ENCODE data around the gene SRRM2. TPM values are rescaled to one million over a fixed set of nuclear protein-coding genes. Genes with fewer than 3 reads are reported as not detected.
"Not testable (repeated sequence)": the region's sequence is repeated elsewhere in the genome, so short reads cannot be mapped to it uniquely, and the experiment has no call there.

The SRRM2 gene
- total and polyA plus RNA-seq, 8 donors = 142 to 2,165 (median 655) TPM

GRCh38 chr16:2719328-2720063, 32.9 kb upstream of the SRRM2 start:
- Histone ChIP-seq H3K27ac (peak overlapping the region in 3 of 5 donors; percentile 41 to 87 (median 85)), H3K9me3 (no peaks in the 10 kb centered on the region), H3K4me1 (peaks cover 26 to 43% (median 38%) of the 10 kb centered on the region in 4 donors), H3K4me3 (no peak overlapping the region), H3K27me3 (peaks cover 0 to 19% (median 10%) of the 10 kb centered on the region in 3 donors), H3K36me3 (no peaks in the 10 kb centered on the region)
- 40 to 66% (median 51%) methylated on average over 6 to 16 of the region's 16 CpGs for WGBS, 5 donors
- DNase-seq = peak; percentile 55 to 68
- intact Hi-C loops (cut with DNase I; ENCODE audit: low total_unique reads) = no loop called here
- TF ChIP-seq POLR2A (IDR thresholded peaks at IDR 0.05) (no peak), EP300 (IDR thresholded peaks at IDR 0.05) (no peak), POLR2AphosphoS5 (IDR thresholded peaks at IDR 0.05) (peak in 1 of 3 donors; percentile 33), CTCF (IDR thresholded peaks at IDR 0.05) (no peak)

- Histone ChIP-seq H3K36me3 (no peaks in the 10 kb centered on the region), H3K9me3 (no peaks in the 10 kb centered on the region), H3K27me3 (peaks cover 0 to 25% (median 15%) of the 10 kb centered on the region in 3 donors), H3K4me3 (peak within 1 kb of the TSS; percentile 59 to 70 (median 68)), H3K27ac (peak within 1 kb of the TSS; percentile 66 to 92 (median 87)), H3K4me1 (peaks cover 26 to 43% (median 38%) of the 10 kb centered on the region in 4 donors)
- intact Hi-C loops (cut with DNase I; ENCODE audit: low total_unique reads) = no loop called here
- 70 to 82% (median 81%) methylated on average over 16 to 26 of the region's 26 CpGs for WGBS, 5 donors
- no peak for TF ChIP-seq POLR2AphosphoS5 (IDR thresholded peaks at IDR 0.05)
- no peak for TF ChIP-seq POLR2A (IDR thresholded peaks at IDR 0.05)
- no peak for TF ChIP-seq EP300 (IDR thresholded peaks at IDR 0.05)
- TF ChIP-seq CTCF (IDR thresholded peaks at IDR 0.05) = no peak
- DNase-seq = no peak
Observed at GRCh38 chr16:2720064-2720457, 32.4 kb upstream of the SRRM2 start, which contains the start of gene PRSS27. PRSS27 (minus strand) TSS chr16:2720224; CDS start chr16:2720160, 64 bp downstream.

- DNase-seq = peak; percentile 84 to 95
- peaks cover 0 to 22% (median 8%) of the 10 kb centered on the region in 3 donors for H3K27me3 ChIP-seq
- TF ChIP-seq POLR2A (IDR thresholded peaks at IDR 0.05) (no peak), EP300 (IDR thresholded peaks at IDR 0.05) (no peak), POLR2AphosphoS5 (IDR thresholded peaks at IDR 0.05) (peak in 2 of 3 donors; percentile 32 to 76), CTCF (IDR thresholded peaks at IDR 0.05) (peak in 3 of 7 experiments; percentile 76 to 95 (median 87))
- intact Hi-C loops (cut with DNase I; ENCODE audit: low total_unique reads) = no loop called here
- H3K9me3 ChIP-seq = no peaks in the 10 kb centered on the region
- WGBS, 5 donors = 2 to 9% (median 2%) methylated on average over 30 to 97 of the region's 99 CpGs
- no peaks in the 10 kb centered on the region for H3K36me3 ChIP-seq
- H3K4me3 ChIP-seq = peak overlapping the region; percentile 59 to 70 (median 68)
- H3K4me1 ChIP-seq = peaks cover 19 to 34% (median 29%) of the 10 kb centered on the region in 4 donors
- H3K27ac ChIP-seq = peak overlapping the region; percentile 66 to 92 (median 87)
Observed at GRCh38 chr16:2720719-2721633, 31.5 kb upstream of the SRRM2 start.

DNA sequence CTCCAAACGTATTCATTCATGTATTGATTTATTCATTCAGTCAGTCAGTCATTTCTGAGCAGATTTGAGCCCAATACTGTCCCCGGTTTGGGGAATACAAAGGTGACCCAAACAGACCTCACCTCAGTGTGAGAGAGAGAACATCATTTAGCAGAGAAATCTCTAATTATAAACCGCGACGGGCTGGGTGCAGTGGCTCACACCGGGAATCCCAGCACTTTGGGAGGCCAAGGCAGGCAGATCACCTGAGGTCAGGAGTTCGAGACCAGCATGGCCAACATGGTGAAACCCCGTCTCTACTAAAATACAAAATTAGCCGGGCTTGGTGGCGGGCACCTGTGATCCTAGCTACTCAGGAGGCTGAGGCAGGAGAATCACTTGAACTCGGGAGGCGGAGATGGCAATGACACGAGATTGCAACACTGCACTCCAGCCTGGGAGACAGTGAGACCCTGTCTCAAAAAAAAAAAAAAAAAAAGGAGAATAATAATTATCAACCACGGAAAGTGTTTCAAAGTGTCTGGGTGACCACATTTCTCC, 30.7 kb upstream of the SRRM2 start:
- DNase-seq; intact Hi-C loops (cut with DNase I; ENCODE audit: low total_unique reads); H3K36me3 ChIP-seq; H3K9me3 ChIP-seq: not testable (repeated sequence)
- Histone ChIP-seq H3K27ac (peak overlapping the region in 4 of 5 donors; percentile 85 to 92 (median 88)), H3K4me1 (peaks cover 19 to 32% (median 29%) of the 10 kb centered on the region in 4 donors), H3K4me3 (peak overlapping the region; percentile 59 to 70 (median 68)), H3K27me3 (peaks cover 0 to 16% (median 8%) of the 10 kb centered on the region in 3 donors)
- 38 to 43% (median 42%) methylated on average over 14 of the region's 14 CpGs for WGBS, 5 donors

Data from stomach (tissue), 9 donors.